ENCODE measurements around the gene GLYATL1.

DNA sequence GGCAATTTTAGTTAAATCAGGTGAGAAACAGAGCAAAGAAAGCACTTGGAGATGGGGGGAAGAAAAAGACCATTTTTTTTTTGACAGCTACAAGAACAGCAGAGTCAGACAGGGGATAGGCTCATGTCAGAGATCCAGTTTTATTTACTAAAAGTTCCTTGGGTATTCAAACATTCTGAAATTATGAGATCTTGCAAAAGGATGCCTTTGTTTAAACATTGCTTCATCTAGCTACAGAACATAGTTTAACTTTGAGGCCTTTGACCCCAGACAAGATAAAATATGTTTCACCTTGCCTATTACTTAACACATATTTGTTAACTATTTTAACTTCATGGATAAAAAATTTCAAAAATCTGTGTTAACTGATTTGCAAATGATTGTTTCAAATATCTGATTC, 6.4 kb downstream of the GLYATL1 start:
- TF ChIP-seq, protein P1, sequence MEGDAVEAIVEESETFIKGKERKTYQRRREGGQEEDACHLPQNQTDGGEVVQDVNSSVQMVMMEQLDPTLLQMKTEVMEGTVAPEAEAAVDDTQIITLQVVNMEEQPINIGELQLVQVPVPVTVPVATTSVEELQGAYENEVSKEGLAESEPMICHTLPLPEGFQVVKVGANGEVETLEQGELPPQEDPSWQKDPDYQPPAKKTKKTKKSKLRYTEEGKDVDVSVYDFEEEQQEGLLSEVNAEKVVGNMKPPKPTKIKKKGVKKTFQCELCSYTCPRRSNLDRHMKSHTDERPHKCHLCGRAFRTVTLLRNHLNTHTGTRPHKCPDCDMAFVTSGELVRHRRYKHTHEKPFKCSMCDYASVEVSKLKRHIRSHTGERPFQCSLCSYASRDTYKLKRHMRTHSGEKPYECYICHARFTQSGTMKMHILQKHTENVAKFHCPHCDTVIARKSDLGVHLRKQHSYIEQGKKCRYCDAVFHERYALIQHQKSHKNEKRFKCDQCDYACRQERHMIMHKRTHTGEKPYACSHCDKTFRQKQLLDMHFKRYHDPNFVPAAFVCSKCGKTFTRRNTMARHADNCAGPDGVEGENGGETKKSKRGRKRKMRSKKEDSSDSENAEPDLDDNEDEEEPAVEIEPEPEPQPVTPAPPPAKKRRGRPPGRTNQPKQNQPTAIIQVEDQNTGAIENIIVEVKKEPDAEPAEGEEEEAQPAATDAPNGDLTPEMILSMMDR (IDR thresholded peaks at IDR 0.05; ENCODE audit: low read length), result no peak
- TF ChIP-seq EZH2phosphoT487 (IDR thresholded peaks at IDR 0.05; ENCODE audit: low read length) (no peak), EZH2 (optimal IDR thresholded peaks at IDR 0.05; ENCODE audit: low read depth, low read length) (no peak)

Data from MM.1S (cell line).